HUES6 (cell line): ENCODE data around the gene DLGAP1.

Experiments
- H3K27ac ChIP-seq: 2 replicates; pipeline ENCODE4 v1.7.0; 2013; ENCODE audit warnings: low read depth, mild to moderate bottlenecking, low read length, inconsistent platforms
- H3K27me3 ChIP-seq: 2 replicates; pipeline ENCODE4 v1.6.1; 2013; ENCODE audit warnings: low read length; ENCODE audit not compliant: control insufficient read depth, insufficient read depth
- H3K36me3 ChIP-seq: 2 replicates; pipeline ENCODE4 v1.6.1; 2013; ENCODE audit warnings: low read length; ENCODE audit not compliant: control insufficient read depth, insufficient read depth
- H3K4me1 ChIP-seq: 2 replicates; pipeline ENCODE4 v1.6.1; 2013; ENCODE audit warnings: low read length; ENCODE audit not compliant: control insufficient read depth, insufficient read depth
- H3K4me3 ChIP-seq: 2 replicates; pipeline ENCODE4 v1.5.1; 2013; ENCODE audit warnings: low read depth, low read length
- H3K9ac ChIP-seq: one replicate; pipeline ENCODE4 v1.6.1; 2013; ENCODE audit warnings: mild to moderate bottlenecking, low read length
- H3K9me3 ChIP-seq: 2 replicates; pipeline ENCODE4 v1.6.1; 2013; ENCODE audit warnings: low read depth, low read length; ENCODE audit not compliant: control insufficient read depth, insufficient read depth

Gene DLGAP1

DNA sequence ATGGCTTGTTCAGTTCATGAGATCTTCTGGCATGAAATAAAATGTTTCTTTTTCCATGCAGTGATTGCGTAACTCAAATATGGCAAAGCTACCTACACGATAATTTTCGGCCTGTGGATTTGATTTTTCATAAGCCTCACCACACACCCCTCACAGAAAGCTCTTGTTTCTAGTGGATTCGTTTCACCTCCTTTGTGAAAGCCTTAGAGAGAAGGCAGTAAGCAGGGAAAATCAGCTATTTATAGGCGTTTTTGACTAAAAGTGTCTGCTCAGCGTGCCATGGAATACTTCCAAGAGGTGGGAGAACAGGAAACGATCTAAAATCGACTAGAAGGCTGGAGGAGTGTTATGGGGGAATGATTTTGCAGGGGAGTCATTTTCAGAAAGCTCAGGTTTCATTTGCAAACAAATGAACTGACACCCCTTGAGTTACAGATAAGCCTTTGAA, 587.2 kb downstream of the DLGAP1 start:
- Histone ChIP-seq H3K4me1 (peaks cover 10% of the 10 kb centered on the region; the same call in 1 of the 2 replicates), H3K4me3 (no peak overlapping the region), H3K27ac (no peak overlapping the region), H3K9me3 (no peaks in the 10 kb centered on the region), H3K27me3 (no peaks in the 10 kb centered on the region), H3K36me3 (no peaks in the 10 kb centered on the region), H3K9ac (no peak overlapping the region)

DNA sequence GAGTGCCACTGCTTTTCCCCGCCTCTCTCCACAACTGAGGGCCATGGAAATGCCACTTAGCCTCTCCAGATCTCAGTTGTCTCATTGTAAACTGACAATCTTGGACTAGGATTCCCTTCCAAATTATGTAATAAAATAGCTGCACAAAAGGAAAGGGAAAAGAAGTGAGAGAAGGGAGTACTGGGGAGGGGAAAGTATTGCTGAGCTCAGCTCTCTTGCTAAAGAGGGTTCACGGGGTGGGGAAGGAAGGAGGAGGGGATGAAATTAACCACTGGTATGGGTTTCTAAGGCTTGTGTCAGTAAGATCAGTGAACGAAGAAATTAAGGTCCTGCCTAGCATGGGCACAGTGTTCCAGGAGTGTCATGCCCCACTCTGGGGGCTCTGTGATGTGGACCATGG, 587.9 kb downstream of the DLGAP1 start:
- H3K4me3 ChIP-seq: no peak overlapping the region
- no peaks in the 10 kb centered on the region for H3K9me3 ChIP-seq
- no peak overlapping the region for H3K9ac ChIP-seq
- no peaks in the 10 kb centered on the region for H3K27me3 ChIP-seq
- H3K4me1 ChIP-seq: peaks cover 10% of the 10 kb centered on the region; the same call in 1 of the 2 replicates
- no peak overlapping the region for H3K27ac ChIP-seq
- no peaks in the 10 kb centered on the region for H3K36me3 ChIP-seq

DNA sequence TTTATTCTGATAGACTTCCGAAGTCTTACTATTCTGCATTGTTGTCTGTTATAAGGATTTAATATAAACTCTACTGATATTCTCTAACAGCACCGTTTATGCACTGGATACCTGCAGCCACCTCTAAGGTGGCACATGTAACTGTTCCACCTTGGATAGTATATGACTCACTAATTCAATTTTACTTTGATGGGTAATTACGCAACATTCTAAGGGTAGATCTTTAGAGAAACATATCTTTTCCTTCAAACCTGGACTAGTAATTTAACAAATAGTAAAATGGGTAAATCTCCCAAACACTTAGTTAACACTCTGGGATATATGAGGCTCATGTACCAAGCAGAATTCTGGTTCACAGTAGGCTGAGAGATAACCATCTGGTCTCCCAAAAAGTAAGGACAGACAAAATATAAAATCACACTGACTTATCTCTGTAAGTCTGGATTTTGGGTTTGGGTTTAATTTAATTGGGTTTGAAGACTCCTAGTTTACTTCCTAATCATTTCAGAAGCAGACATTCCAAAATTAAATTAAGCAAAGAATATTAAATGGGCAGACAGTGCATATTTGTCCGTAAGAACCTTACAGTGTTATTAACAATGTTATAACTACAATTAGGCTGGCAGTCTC, 590.3 kb downstream of the DLGAP1 start:
- no peaks in the 10 kb centered on the region for H3K36me3 ChIP-seq
- H3K27me3 ChIP-seq: no peaks in the 10 kb centered on the region
- peaks cover 10% of the 10 kb centered on the region; the same call in 1 of the 2 replicates for H3K4me1 ChIP-seq
- no peak overlapping the region for H3K4me3 ChIP-seq
- no peaks in the 10 kb centered on the region for H3K9me3 ChIP-seq
- H3K9ac ChIP-seq: no peak overlapping the region
- no peak overlapping the region for H3K27ac ChIP-seq

DNA sequence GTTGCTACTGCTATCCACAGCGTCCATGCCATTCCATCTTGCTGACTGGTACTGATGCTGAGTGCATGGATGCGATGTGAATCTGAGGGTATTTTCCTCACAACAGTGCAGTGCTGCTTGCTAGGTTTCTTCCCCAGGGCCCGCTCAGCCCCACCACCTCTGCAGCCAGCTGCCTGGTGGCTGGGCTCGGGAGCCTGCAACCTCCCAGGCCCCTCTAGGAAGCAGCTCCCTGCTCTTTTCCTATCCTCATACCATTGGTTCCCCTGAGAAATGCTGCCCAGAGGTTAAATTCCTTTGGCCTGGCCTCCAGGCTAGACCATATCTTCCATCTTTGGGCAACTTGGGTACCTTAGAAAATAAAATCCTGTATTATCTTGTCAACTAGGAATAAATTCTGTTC, 591.5 kb downstream of the DLGAP1 start:
- H3K27ac ChIP-seq: no peak overlapping the region
- no peak overlapping the region for H3K9ac ChIP-seq
- H3K27me3 ChIP-seq: no peaks in the 10 kb centered on the region
- no peak overlapping the region for H3K4me3 ChIP-seq
- peaks cover 8% of the 10 kb centered on the region; the same call in 1 of the 2 replicates for H3K4me1 ChIP-seq
- no peaks in the 10 kb centered on the region for H3K36me3 ChIP-seq
- no peaks in the 10 kb centered on the region for H3K9me3 ChIP-seq

DNA sequence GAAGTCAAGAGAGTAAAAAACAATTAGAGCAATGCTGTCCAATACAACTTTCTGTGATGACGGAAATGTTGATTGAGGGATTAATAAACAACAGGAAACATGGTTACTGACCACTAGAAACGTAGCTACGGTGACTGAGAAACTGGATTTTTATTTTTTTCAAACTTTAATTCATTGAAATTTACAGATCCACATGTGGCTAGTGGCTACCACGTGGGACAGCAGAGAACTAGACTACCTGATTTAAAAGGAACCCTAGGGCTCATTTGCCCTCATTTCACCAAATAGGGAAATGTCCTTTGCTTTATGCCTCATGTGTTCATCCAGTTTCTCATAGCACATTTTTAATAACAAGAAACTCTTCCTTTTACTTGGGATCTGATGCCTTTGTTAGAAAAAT, 592.1 kb downstream of the DLGAP1 start:
- Histone ChIP-seq H3K36me3 (no peaks in the 10 kb centered on the region), H3K4me3 (no peak overlapping the region), H3K9me3 (no peaks in the 10 kb centered on the region), H3K27me3 (no peaks in the 10 kb centered on the region), H3K4me1 (peaks cover 2% of the 10 kb centered on the region; the same call in 1 of the 2 replicates), H3K9ac (no peak overlapping the region), H3K27ac (no peak overlapping the region)

DNA sequence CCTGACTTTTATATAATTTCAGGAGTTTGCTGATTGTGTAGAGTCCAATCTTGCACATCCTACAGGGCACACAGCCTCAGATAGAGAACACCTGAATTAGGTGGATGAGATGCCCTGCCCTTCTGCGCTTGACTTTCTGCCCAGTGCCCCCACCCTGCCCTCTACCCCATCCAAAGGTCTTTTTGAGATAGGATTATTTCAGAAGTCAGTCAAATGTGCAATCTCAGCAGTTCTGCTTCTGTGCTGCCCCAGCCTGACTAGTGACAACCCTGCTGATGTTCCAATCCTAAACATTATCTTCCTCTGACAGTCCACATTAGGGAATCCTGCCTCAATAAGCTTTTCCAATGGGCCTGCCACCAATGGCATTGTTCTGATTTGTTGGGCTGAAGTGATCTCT, 593.6 kb downstream of the DLGAP1 start:
- H3K27me3 ChIP-seq: no peaks in the 10 kb centered on the region
- no peak overlapping the region for H3K9ac ChIP-seq
- H3K4me3 ChIP-seq: no peak overlapping the region
- no peak overlapping the region for H3K27ac ChIP-seq
- no peaks in the 10 kb centered on the region for H3K36me3 ChIP-seq
- no peaks in the 10 kb centered on the region for H3K9me3 ChIP-seq
- no peaks in the 10 kb centered on the region for H3K4me1 ChIP-seq

DNA sequence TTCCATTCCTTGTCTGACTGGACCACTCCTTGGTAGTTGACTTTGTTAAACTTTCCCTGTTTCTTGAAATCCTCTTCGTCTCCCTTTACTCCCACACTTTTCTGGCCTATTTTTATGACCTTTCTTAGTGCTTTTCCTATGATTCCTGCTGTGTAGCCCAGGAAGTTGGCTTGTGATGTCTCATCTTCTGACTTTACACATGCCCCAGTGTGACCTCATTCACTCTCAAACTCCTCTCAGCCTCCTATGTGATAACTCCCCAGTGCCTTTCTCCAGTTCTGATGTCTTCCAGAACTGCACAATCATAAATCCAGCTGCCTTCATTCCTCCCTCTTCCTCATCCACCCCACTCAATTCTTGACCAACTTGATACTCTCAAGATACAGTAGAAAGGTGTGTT, 597.6 kb downstream of the DLGAP1 start:
- no peaks in the 10 kb centered on the region for H3K9me3 ChIP-seq

DNA sequence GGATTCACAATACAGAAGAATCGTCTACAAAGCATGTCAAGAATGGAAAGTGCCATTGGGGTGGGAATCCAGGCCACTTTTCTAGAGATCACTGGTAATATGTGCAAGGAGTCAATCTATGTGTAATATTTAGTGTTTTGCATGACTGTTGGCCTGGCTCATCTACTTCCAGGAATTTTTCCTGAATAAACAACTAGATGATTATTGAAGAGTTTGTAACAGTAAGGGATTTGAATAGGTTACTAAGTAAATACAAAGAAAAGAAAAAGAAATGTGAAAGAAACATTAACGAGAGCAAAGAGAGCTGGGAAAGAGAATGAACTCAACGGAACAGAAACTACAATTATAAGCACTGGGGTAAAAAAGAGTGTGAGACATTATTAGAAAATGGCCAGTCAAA, 599.1 kb downstream of the DLGAP1 start:
- Histone ChIP-seq H3K9me3 (no peaks in the 10 kb centered on the region), H3K36me3 (no peaks in the 10 kb centered on the region), H3K27me3 (no peaks in the 10 kb centered on the region), H3K4me1 (no peaks in the 10 kb centered on the region), H3K27ac (no peak overlapping the region), H3K4me3 (no peak overlapping the region), H3K9ac (no peak overlapping the region)

More for the DNA sequence above, 597.6 kb downstream of the DLGAP1 start:
- Histone ChIP-seq H3K9ac (no peak overlapping the region), H3K27me3 (no peaks in the 10 kb centered on the region), H3K27ac (no peak overlapping the region), H3K4me3 (no peak overlapping the region), H3K36me3 (no peaks in the 10 kb centered on the region), H3K4me1 (no peaks in the 10 kb centered on the region)

DNA sequence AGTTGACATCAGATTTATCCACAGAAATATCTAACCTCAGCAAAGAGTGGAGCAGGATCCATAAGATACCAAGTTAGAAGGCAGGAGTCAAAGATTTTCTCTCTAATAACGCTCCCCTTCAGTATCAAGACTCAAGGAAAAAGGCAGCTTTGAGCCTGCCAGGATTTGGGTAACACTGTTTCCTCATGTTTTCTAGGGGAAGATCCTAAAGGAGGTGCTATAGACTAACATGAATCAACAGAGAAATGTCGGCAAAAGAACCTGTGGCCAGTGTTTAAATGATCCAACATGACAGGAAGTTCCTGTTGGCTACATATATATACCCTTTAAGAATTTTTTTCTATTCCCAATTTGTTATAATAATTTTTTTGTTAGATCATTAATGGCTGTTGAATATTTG, 602.8 kb downstream of the DLGAP1 start:
- Histone ChIP-seq H3K9me3 (no peaks in the 10 kb centered on the region), H3K4me1 (no peaks in the 10 kb centered on the region), H3K27ac (no peak overlapping the region), H3K36me3 (no peaks in the 10 kb centered on the region), H3K27me3 (no peaks in the 10 kb centered on the region), H3K4me3 (no peak overlapping the region), H3K9ac (no peak overlapping the region)

DNA sequence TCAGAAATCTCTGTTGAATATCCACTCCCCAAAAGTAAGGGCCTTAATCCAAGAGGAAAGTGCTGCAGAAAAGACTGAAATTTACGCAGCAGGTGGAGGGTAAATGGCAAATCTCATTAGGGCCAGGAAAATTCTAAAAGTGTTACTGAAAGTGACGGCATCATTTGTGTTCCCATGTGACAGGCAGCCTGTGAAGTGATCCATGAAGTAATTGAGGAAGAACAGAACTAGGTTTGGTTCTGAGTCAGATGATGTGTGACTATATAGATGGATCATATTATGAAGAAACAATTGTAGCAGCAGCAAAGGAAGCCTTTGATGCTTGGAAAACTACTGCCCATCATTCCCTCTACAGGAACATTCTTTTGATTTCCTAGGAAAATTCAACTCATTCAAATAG, 603.9 kb downstream of the DLGAP1 start:
- no peak overlapping the region for H3K4me3 ChIP-seq
- no peaks in the 10 kb centered on the region for H3K9me3 ChIP-seq
- H3K4me1 ChIP-seq: no peaks in the 10 kb centered on the region
- H3K27ac ChIP-seq: no peak overlapping the region
- no peaks in the 10 kb centered on the region for H3K27me3 ChIP-seq
- no peaks in the 10 kb centered on the region for H3K36me3 ChIP-seq
- no peak overlapping the region for H3K9ac ChIP-seq

DNA sequence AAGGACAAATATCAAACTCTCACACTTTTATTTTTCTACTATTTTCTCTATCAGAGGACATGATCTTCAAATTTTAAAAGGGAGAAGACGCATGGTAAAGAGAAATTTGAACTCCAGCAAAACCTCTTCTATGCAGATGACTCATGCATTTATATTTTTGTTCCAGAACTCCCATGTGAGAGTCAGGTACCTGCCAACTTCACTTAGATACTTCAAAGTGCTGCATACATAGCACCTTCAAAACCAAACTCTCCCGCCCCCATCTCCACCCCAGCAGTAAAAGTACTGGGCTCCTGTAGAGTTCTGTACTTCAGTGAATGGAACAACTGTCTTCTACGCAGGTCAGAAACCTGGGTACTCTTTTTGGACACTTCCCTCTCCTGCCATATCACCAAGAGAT, 606.8 kb downstream of the DLGAP1 start:
- Histone ChIP-seq H3K27ac (no peak overlapping the region), H3K4me1 (no peaks in the 10 kb centered on the region), H3K9ac (no peak overlapping the region), H3K36me3 (no peaks in the 10 kb centered on the region), H3K4me3 (no peak overlapping the region), H3K27me3 (no peaks in the 10 kb centered on the region), H3K9me3 (no peaks in the 10 kb centered on the region)
